Thoracic aorta (tissue), 2 donors: ENCODE measurements around the gene CHST8. TPM values are rescaled to one million over a fixed set of nuclear protein-coding genes. Genes with fewer than 3 reads are reported as not detected.

Source experiments
- ATAC-seq: fragments of 150-250 bp; one replicate; pipeline ENCODE4 v1.8.0; 2017; ENCODE audit warnings: low read depth; ENCODE audit not compliant: insufficient number of reproducible peaks, low FRiP score
- DNase-seq: peaks from one replicate; pipeline ENCODE4 v3.0.0-alpha.2; 2020; ENCODE audit warnings: low spot score
- H3K27ac ChIP-seq, 2 donors: fragments of 200-600 bp; sonication (generic); 1 replicate in 1 of 2; 2 replicates in 1 of 2; pipeline ENCODE4 v1.5.1; 2016; ENCODE audit warnings: mild to moderate bottlenecking in 2 of 2, moderate library complexity in 2 of 2
- H3K27me3 ChIP-seq: fragments of 200-600 bp; sonication (generic); replicated peaks from 2 replicates; pipeline ENCODE4 v1.6.0; 2016; ENCODE audit warnings: mild to moderate bottlenecking; ENCODE audit not compliant: insufficient read depth
- H3K36me3 ChIP-seq: fragments of 200-600 bp; sonication (generic); one replicate; pipeline ENCODE4 v1.5.1; 2016
- H3K4me1 ChIP-seq, 2 donors: fragments of 200-600 bp; sonication (generic); 1 replicate in 1 of 2; 2 replicates in 1 of 2; pipeline versions ENCODE4 v1.5.1 to v1.6.0; 2016; ENCODE audit warnings: low read depth in 2 of 2, mild to moderate bottlenecking in 1 of 2; ENCODE audit not compliant: control insufficient read depth in 1 of 2
- H3K4me3 ChIP-seq: fragments of 200-600 bp; sonication (generic); 2 replicates; pipeline ENCODE4 v1.5.1; 2016; ENCODE audit warnings: mild to moderate bottlenecking
- H3K9me3 ChIP-seq: fragments of 200-600 bp; sonication (generic); 2 replicates; pipeline ENCODE4 v1.5.1; 2016
- total RNA-seq, 2 donors: library from RNA; depleted of rRNA; stranded (reverse); fragments of >200 nt; gene quantifications; one replicate each; pipeline versions ENCODE4 v1.1.0 to v1.2.3, GENCODE V29; 2016
- TF ChIP-seq, protein P1 (sequence below): fragments of 200-600 bp; sonication (generic); IDR thresholded peaks from one replicate; pipeline ENCODE4 v1.5.1; 2019; ENCODE audit warnings: antibody characterized with exemption

CHST8 gene
- total RNA-seq, 2 donors from 2014 or later: 0.28 TPM; not detected in 1

GRCh38 chr19:33653684-33654083 lies 31.9 kb downstream of the CHST8 start:
- Histone ChIP-seq H3K27me3 (no peaks in the 10 kb centered on the region), H3K4me3 (no peak overlapping the region), H3K27ac (no peak overlapping the region), H3K9me3 (no peaks in the 10 kb centered on the region), H3K4me1 (no peaks in the 10 kb centered on the region), H3K36me3 (no peaks in the 10 kb centered on the region)
- TF ChIP-seq, protein P1, sequence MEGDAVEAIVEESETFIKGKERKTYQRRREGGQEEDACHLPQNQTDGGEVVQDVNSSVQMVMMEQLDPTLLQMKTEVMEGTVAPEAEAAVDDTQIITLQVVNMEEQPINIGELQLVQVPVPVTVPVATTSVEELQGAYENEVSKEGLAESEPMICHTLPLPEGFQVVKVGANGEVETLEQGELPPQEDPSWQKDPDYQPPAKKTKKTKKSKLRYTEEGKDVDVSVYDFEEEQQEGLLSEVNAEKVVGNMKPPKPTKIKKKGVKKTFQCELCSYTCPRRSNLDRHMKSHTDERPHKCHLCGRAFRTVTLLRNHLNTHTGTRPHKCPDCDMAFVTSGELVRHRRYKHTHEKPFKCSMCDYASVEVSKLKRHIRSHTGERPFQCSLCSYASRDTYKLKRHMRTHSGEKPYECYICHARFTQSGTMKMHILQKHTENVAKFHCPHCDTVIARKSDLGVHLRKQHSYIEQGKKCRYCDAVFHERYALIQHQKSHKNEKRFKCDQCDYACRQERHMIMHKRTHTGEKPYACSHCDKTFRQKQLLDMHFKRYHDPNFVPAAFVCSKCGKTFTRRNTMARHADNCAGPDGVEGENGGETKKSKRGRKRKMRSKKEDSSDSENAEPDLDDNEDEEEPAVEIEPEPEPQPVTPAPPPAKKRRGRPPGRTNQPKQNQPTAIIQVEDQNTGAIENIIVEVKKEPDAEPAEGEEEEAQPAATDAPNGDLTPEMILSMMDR: no peak
- ATAC-seq (no peak), DNase-seq (no peak)

- Histone ChIP-seq H3K4me3 (no peak overlapping the region), H3K4me1 (no peaks in the 10 kb centered on the region), H3K27me3 (no peaks in the 10 kb centered on the region), H3K9me3 (no peaks in the 10 kb centered on the region), H3K27ac (no peak overlapping the region), H3K36me3 (no peaks in the 10 kb centered on the region)
- ATAC-seq: no peak
- DNase-seq: no peak
- TF ChIP-seq, protein P1: no peak
These were observed 33.2 kb downstream of the CHST8 start for GRCh38 chr19:33654840-33655508.

DNA sequence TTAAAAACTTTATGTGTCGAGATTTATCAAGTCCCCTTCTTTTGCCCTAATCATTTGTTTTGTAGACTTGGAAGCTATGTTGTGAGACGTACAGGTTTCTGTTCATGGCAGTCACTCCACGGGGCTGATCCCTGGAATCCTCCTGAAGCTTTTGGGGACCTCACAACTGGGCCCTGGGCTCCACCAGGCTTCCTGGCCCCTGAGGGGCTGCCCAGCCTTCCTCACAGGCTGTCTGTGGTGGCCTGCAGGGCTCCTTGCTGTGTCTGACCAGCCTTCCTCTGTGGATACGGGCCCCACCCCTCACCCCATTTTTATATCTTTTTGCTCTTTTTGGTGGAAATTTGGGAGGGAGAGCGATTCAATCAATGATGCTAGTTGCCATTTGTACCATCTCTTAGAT lies 38.1 kb downstream of the CHST8 start:
- Histone ChIP-seq H3K27ac (no peak overlapping the region), H3K4me1 (no peaks in the 10 kb centered on the region), H3K9me3 (no peaks in the 10 kb centered on the region), H3K4me3 (no peak overlapping the region), H3K27me3 (no peaks in the 10 kb centered on the region), H3K36me3 (no peaks in the 10 kb centered on the region)
- ATAC-seq (no peak), DNase-seq (no peak)
- TF ChIP-seq, protein P1: no peak

- H3K4me3 ChIP-seq: no peak overlapping the region
- H3K27ac ChIP-seq: no peak overlapping the region
- no peaks in the 10 kb centered on the region for H3K27me3 ChIP-seq
- H3K4me1 ChIP-seq: no peaks in the 10 kb centered on the region
- no peak for DNase-seq
- no peak for ATAC-seq
- TF ChIP-seq, protein P1: no peak
- no peaks in the 10 kb centered on the region for H3K36me3 ChIP-seq
- no peaks in the 10 kb centered on the region for H3K9me3 ChIP-seq
These were observed 38.8 kb downstream of the CHST8 start for GRCh38 chr19:33660410-33661124.

- Histone ChIP-seq H3K27ac (no peak overlapping the region), H3K36me3 (no peaks in the 10 kb centered on the region), H3K27me3 (no peaks in the 10 kb centered on the region), H3K4me3 (no peak overlapping the region), H3K9me3 (no peaks in the 10 kb centered on the region), H3K4me1 (no peaks in the 10 kb centered on the region)
- DNase-seq (no peak), ATAC-seq (no peak)
- TF ChIP-seq, protein P1: no peak
These were observed 39.6 kb downstream of the CHST8 start for GRCh38 chr19:33661336-33661735.
